ENCODE measurements around the gene MAS1L. TPM values are rescaled to one million over a fixed set of nuclear protein-coding genes. Genes with fewer than 3 reads are reported as not detected.
"Not testable (repeated sequence)": the region's sequence is repeated elsewhere in the genome, so short reads cannot be mapped to it uniquely, and the experiment has no call there.

The MAS1L gene
- polyA plus RNA-seq, 6 donors from 2014 or later, result not detected

DNA sequence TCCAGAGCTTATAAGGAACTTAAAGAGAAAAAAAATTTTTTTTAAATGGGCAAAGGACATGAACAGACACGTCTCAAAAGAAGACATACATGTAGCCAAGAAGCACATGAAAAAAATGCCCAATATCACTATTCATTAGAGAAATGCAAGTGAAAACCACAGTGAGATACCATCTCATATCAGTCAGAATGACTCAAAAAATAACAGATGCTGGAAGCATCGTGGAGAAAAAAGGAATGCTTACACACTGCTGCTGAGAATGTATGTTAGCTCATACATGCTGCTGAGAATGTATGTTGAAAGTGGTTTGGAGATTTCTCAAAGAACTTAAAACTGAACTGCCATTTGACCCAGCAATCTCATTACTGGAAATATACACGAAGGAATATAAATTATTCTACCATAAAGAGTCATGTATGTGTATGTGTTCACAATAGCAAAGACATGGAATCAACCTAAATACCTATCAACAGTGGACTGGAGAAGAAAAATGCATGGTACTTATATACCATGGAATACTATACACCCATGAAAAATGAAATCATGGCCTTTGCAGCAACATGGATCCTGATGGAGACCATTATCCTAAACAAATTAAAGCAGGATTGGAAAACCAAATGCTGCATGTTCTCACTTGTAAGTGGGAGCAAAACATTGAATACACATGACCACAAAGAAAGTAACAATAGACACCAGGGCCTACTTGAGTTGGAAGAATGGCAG is 36.1 kb downstream of the MAS1L start:
- Mint-ChIP-seq H3K9me3 (peaks cover 0 to 6% (median 0%) of the 10 kb centered on the region in 7 donors), H3K27me3 (peaks cover 22 to 41% (median 33%) of the 10 kb centered on the region in 3 donors), H3K27ac (no peak overlapping the region), H3K4me3 (no peak overlapping the region), H3K36me3 (no peaks in the 10 kb centered on the region), H3K4me1 (no peaks in the 10 kb centered on the region)
- ATAC-seq (ENCODE audit: low read depth in 2 of 2), result no peak
- DNase-seq, result no peak

DNA sequence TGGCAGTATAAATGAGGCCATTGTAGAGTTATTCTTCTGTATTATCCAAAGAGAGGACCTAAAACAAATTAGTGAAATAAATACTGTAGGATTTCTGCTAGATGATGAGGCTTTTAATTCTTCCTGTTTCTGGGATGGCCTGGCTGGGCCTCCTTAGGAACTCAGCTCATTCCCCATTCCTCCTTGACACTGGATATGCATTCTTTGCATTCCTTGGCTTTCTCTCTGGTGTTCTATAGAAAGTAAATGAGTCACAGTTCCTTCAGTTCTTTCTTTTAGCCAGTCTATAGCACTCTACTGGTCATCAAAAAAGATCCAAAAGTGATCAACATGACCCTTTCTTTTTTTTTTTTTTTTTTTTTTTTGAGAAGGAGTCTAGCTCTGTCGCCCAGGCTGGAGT is 40.1 kb downstream of the MAS1L start:
- Mint-ChIP-seq H3K36me3 (peaks cover 0 to 12% of the 10 kb centered on the region in 2 donors), H3K4me3 (no peak overlapping the region), H3K27ac (no peak overlapping the region), H3K27me3 (peaks cover 34 to 61% (median 55%) of the 10 kb centered on the region in 3 donors), H3K4me1 (no peaks in the 10 kb centered on the region), H3K9me3 (peaks cover 6 to 20% (median 12%) of the 10 kb centered on the region in 7 donors)
- no peak for DNase-seq
- no peak for ATAC-seq (ENCODE audit: low read depth in 2 of 2)

- H3K4me1 Mint-ChIP-seq; H3K27ac Mint-ChIP-seq; ATAC-seq (ENCODE audit: low read depth in 2 of 2); H3K4me3 Mint-ChIP-seq; DNase-seq: not testable (repeated sequence)
- H3K27me3 Mint-ChIP-seq, result peaks cover 29 to 57% (median 50%) of the 10 kb centered on the region in 3 donors
- peaks cover 0 to 12% of the 10 kb centered on the region in 2 donors for H3K36me3 Mint-ChIP-seq
- peaks cover 6 to 14% (median 10%) of the 10 kb centered on the region in 7 donors for H3K9me3 Mint-ChIP-seq
Observed at GRCh38 chr6:29444031-29444430, 43.7 kb downstream of the MAS1L start.

GRCh38 chr6:29442719-29443118 is 45.0 kb downstream of the MAS1L start:
- ATAC-seq (ENCODE audit: low read depth in 2 of 2), result no peak
- Mint-ChIP-seq H3K4me1 (no peaks in the 10 kb centered on the region), H3K4me3 (no peak overlapping the region), H3K9me3 (peaks cover 6 to 14% (median 10%) of the 10 kb centered on the region in 7 donors), H3K27ac (no peak overlapping the region), H3K36me3 (peaks cover 0 to 12% of the 10 kb centered on the region in 2 donors), H3K27me3 (peaks cover 24 to 52% (median 42%) of the 10 kb centered on the region in 3 donors)
- DNase-seq, result no peak

DNA sequence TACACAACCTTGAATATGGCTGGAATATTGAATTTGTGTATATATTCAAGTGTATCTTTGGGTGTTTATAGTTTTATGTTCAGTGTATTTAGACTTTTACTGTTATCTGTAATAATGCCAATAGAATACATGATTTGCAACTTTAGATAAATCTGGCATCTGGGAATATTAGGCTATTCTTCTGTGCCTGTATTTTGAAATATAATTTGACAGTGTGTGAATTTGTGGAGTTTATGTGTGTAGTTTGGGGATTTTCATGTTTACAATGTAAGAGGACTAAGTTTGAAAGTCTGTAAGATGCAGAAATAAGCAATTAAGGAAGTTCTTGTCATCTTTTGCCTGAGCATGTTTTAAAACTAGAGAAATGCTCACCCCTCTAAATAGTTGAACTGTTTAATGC is 48.8 kb downstream of the MAS1L start, which contains the start of gene OR10C1:
TSS of gene OR10C1 (plus strand) at position 301 of the 400 bp plus-strand sequence. CDS start 710 bp downstream, outside the sequence.
- Mint-ChIP-seq H3K9me3 (peaks cover 0 to 17% (median 4%) of the 10 kb centered on the region in 7 donors), H3K27ac (no peak within 1 kb of the TSS), H3K27me3 (peaks cover 11 to 27% (median 26%) of the 10 kb centered on the region in 3 donors), H3K36me3 (peaks cover 0 to 2% of the 10 kb centered on the region in 2 donors), H3K4me1 (no peaks in the 10 kb centered on the region), H3K4me3 (no peak within 1 kb of the TSS)
- DNase-seq (no peak), ATAC-seq (ENCODE audit: low read depth in 2 of 2) (no peak)

- H3K36me3 Mint-ChIP-seq; H3K4me1 Mint-ChIP-seq; H3K4me3 Mint-ChIP-seq; H3K27ac Mint-ChIP-seq; DNase-seq; ATAC-seq (ENCODE audit: low read depth in 2 of 2): not testable (repeated sequence)
- H3K9me3 Mint-ChIP-seq, result peaks cover 0 to 21% (median 4%) of the 10 kb centered on the region in 7 donors
- H3K27me3 Mint-ChIP-seq, result peaks cover 19 to 34% (median 33%) of the 10 kb centered on the region in 3 donors
Observed at GRCh38 chr6:29436730-29437129, 51.0 kb downstream of the MAS1L start.

Other genes starting within 250 kb of the MAS1L start
- gene OR14J1, start 186.3 kb downstream of the MAS1L start, polyA plus RNA-seq (ENCODE audit: low read depth in 6 of 6), result not detected
- not detected for gene OR5V1, start 119.1 kb downstream of the MAS1L start, polyA plus RNA-seq (ENCODE audit: low read depth in 6 of 6)
- not detected for gene OR12D3, start 112.7 kb downstream of the MAS1L start, polyA plus RNA-seq (ENCODE audit: low read depth in 6 of 6)
- gene OR12D2, start 92.3 kb downstream of the MAS1L start, polyA plus RNA-seq (ENCODE audit: low read depth in 6 of 6), result not detected
- gene OR12D1, start 73.0 kb downstream of the MAS1L start, polyA plus RNA-seq (ENCODE audit: low read depth in 6 of 6), result not detected
- not detected for gene OR10C1, start 48.6 kb downstream of the MAS1L start, polyA plus RNA-seq (ENCODE audit: low read depth in 6 of 6)
- gene OR11A1, start 30.9 kb downstream of the MAS1L start, polyA plus RNA-seq (ENCODE audit: low read depth in 6 of 6), result not detected
- gene OR2H1, start 30.8 kb downstream of the MAS1L start, polyA plus RNA-seq (ENCODE audit: low read depth in 6 of 6), result not detected
- gene UBD, start 71.8 kb upstream of the MAS1L start, polyA plus RNA-seq (ENCODE audit: low read depth in 6 of 6), result not detected
- gene OR2H2, start 97.2 kb upstream of the MAS1L start, polyA plus RNA-seq (ENCODE audit: low read depth in 6 of 6), result under 1 TPM in 2 of 6 donors, not detected in 4; 0.15 to 0.17 TPM
- gene GABBR1, start 145.2 kb upstream of the MAS1L start, polyA plus RNA-seq (ENCODE audit: low read depth in 6 of 6), result 10 to 100 TPM in 1 of 6 donors, 1 to 10 TPM in 4, not detected in 1; 4.1 to 11.3 (median 4.6) TPM
- gene MOG, start 169.1 kb upstream of the MAS1L start, polyA plus RNA-seq (ENCODE audit: low read depth in 6 of 6), result not detected
- 1 to 10 TPM in 3 of 6 donors, not detected in 3; 1.8 to 3.1 (median 2.5) TPM for gene ZFP57, start 193.2 kb upstream of the MAS1L start, polyA plus RNA-seq (ENCODE audit: low read depth in 6 of 6)
- 100 to 1,000 TPM; 212 to 354 (median 251) TPM for gene HLA-F, start 235.5 kb upstream of the MAS1L start, polyA plus RNA-seq (ENCODE audit: low read depth in 6 of 6)